ENCODE results near the gene FOXD2.

Gene FOXD2

GRCh38 chr1:47433037-47433421 is 4.8 kb upstream of the FOXD2 start:
- H3K27ac ChIP-seq (ENCODE audit: insufficient read depth, low read depth, low read length, poor library complexity, severe bottlenecking), result no peak overlapping the region
- peaks cover 100% of the 10 kb centered on the region for H3K27me3 ChIP-seq (ENCODE audit: control insufficient read depth, insufficient read depth, low read length, poor library complexity, severe bottlenecking)
- WGBS, 2 experiments, result 8% methylated on average over 17 of the region's 17 CpGs
- H3K36me3 ChIP-seq (ENCODE audit: control insufficient read depth, insufficient read depth, low read length), result no peaks in the 10 kb centered on the region
- H3K4me1 ChIP-seq (ENCODE audit: control insufficient read depth, insufficient read depth, low read length), result peaks cover 31% of the 10 kb centered on the region
- H3K9me3 ChIP-seq (ENCODE audit: control insufficient read depth, low read length), result no peaks in the 10 kb centered on the region
- no peak overlapping the region for H3K4me3 ChIP-seq (ENCODE audit: insufficient read depth, low read depth, low read length)

GRCh38 chr1:47433477-47434050 is 4.3 kb upstream of the FOXD2 start:
- Histone ChIP-seq H3K27me3 (ENCODE audit: control insufficient read depth, insufficient read depth, low read length, poor library complexity, severe bottlenecking) (peaks cover 100% of the 10 kb centered on the region), H3K4me3 (ENCODE audit: insufficient read depth, low read depth, low read length) (no peak overlapping the region), H3K4me1 (ENCODE audit: control insufficient read depth, insufficient read depth, low read length) (peaks cover 31% of the 10 kb centered on the region), H3K36me3 (ENCODE audit: control insufficient read depth, insufficient read depth, low read length) (no peaks in the 10 kb centered on the region), H3K9me3 (ENCODE audit: control insufficient read depth, low read length) (no peaks in the 10 kb centered on the region), H3K27ac (ENCODE audit: insufficient read depth, low read depth, low read length, poor library complexity, severe bottlenecking) (no peak overlapping the region)
- 4 to 5% methylated on average over 30 of the region's 30 CpGs for WGBS, 2 experiments

- Histone ChIP-seq H3K36me3 (ENCODE audit: control insufficient read depth, insufficient read depth, low read length) (no peaks in the 10 kb centered on the region), H3K27me3 (ENCODE audit: control insufficient read depth, insufficient read depth, low read length, poor library complexity, severe bottlenecking) (peaks cover 100% of the 10 kb centered on the region), H3K4me3 (ENCODE audit: insufficient read depth, low read depth, low read length) (no peak overlapping the region), H3K4me1 (ENCODE audit: control insufficient read depth, insufficient read depth, low read length) (peaks cover 31% of the 10 kb centered on the region), H3K9me3 (ENCODE audit: control insufficient read depth, low read length) (no peaks in the 10 kb centered on the region), H3K27ac (ENCODE audit: insufficient read depth, low read depth, low read length, poor library complexity, severe bottlenecking) (no peak overlapping the region)
- WGBS, 2 experiments, result 1 to 2% methylated on average over 51 of the region's 51 CpGs
These were observed 3.6 kb upstream of the FOXD2 start for GRCh38 chr1:47434051-47434842.

GRCh38 chr1:47435506-47436303 is 2.1 kb upstream of the FOXD2 start:
- no peaks in the 10 kb centered on the region for H3K36me3 ChIP-seq (ENCODE audit: control insufficient read depth, insufficient read depth, low read length)
- peaks cover 31% of the 10 kb centered on the region for H3K4me1 ChIP-seq (ENCODE audit: control insufficient read depth, insufficient read depth, low read length)
- H3K27ac ChIP-seq (ENCODE audit: insufficient read depth, low read depth, low read length, poor library complexity, severe bottlenecking), result no peak overlapping the region
- no peak overlapping the region for H3K4me3 ChIP-seq (ENCODE audit: insufficient read depth, low read depth, low read length)
- 37 to 43% methylated on average over 6 of the region's 6 CpGs for WGBS, 2 experiments
- peaks cover 100% of the 10 kb centered on the region for H3K27me3 ChIP-seq (ENCODE audit: control insufficient read depth, insufficient read depth, low read length, poor library complexity, severe bottlenecking)
- no peaks in the 10 kb centered on the region for H3K9me3 ChIP-seq (ENCODE audit: control insufficient read depth, low read length)

- WGBS, 2 experiments, result 4% methylated on average over 23 of the region's 23 CpGs
- H3K27me3 ChIP-seq (ENCODE audit: control insufficient read depth, insufficient read depth, low read length, poor library complexity, severe bottlenecking), result peaks cover 100% of the 10 kb centered on the region
These were observed 1.4 kb upstream of the FOXD2 start for GRCh38 chr1:47436304-47436978.

GRCh38 chr1:47436979-47437446 is 831 bp upstream of the FOXD2 start:
- H3K27me3 ChIP-seq (ENCODE audit: control insufficient read depth, insufficient read depth, low read length, poor library complexity, severe bottlenecking), result peaks cover 100% of the 10 kb centered on the region
- no peaks in the 10 kb centered on the region for H3K36me3 ChIP-seq (ENCODE audit: control insufficient read depth, insufficient read depth, low read length)
- H3K9me3 ChIP-seq (ENCODE audit: control insufficient read depth, low read length), result no peaks in the 10 kb centered on the region
- H3K4me1 ChIP-seq (ENCODE audit: control insufficient read depth, insufficient read depth, low read length), result peaks cover 27% of the 10 kb centered on the region
- H3K4me3 ChIP-seq (ENCODE audit: insufficient read depth, low read depth, low read length), result peak overlapping the region; percentile 50
- 1% methylated on average over 46 of the region's 46 CpGs for WGBS, 2 experiments
- H3K27ac ChIP-seq (ENCODE audit: insufficient read depth, low read depth, low read length, poor library complexity, severe bottlenecking), result no peak overlapping the region

More at GRCh38 chr1:47436304-47436978, 1.4 kb upstream of the FOXD2 start:
- H3K4me3 ChIP-seq (ENCODE audit: insufficient read depth, low read depth, low read length), result peak overlapping the region; percentile 50
- no peak overlapping the region for H3K27ac ChIP-seq (ENCODE audit: insufficient read depth, low read depth, low read length, poor library complexity, severe bottlenecking)
- peaks cover 29% of the 10 kb centered on the region for H3K4me1 ChIP-seq (ENCODE audit: control insufficient read depth, insufficient read depth, low read length)
- no peaks in the 10 kb centered on the region for H3K9me3 ChIP-seq (ENCODE audit: control insufficient read depth, low read length)
- no peaks in the 10 kb centered on the region for H3K36me3 ChIP-seq (ENCODE audit: control insufficient read depth, insufficient read depth, low read length)

- Histone ChIP-seq H3K36me3 (ENCODE audit: control insufficient read depth, insufficient read depth, low read length) (no peaks in the 10 kb centered on the region), H3K9me3 (ENCODE audit: control insufficient read depth, low read length) (no peaks in the 10 kb centered on the region), H3K4me1 (ENCODE audit: control insufficient read depth, insufficient read depth, low read length) (peaks cover 20% of the 10 kb centered on the region), H3K4me3 (ENCODE audit: insufficient read depth, low read depth, low read length) (peak overlapping the region; percentile 50), H3K27me3 (ENCODE audit: control insufficient read depth, insufficient read depth, low read length, poor library complexity, severe bottlenecking) (peaks cover 100% of the 10 kb centered on the region), H3K27ac (ENCODE audit: insufficient read depth, low read depth, low read length, poor library complexity, severe bottlenecking) (no peak overlapping the region)
- 2% methylated on average over 117 of the region's 117 CpGs for WGBS, 2 experiments
These were observed 547 bp downstream of the FOXD2 start for GRCh38 chr1:47438165-47439016.

- Histone ChIP-seq H3K4me3 (ENCODE audit: insufficient read depth, low read depth, low read length) (no peak overlapping the region), H3K4me1 (ENCODE audit: control insufficient read depth, insufficient read depth, low read length) (peaks cover 18% of the 10 kb centered on the region), H3K36me3 (ENCODE audit: control insufficient read depth, insufficient read depth, low read length) (no peaks in the 10 kb centered on the region), H3K9me3 (ENCODE audit: control insufficient read depth, low read length) (no peaks in the 10 kb centered on the region), H3K27ac (ENCODE audit: insufficient read depth, low read depth, low read length, poor library complexity, severe bottlenecking) (no peak overlapping the region), H3K27me3 (ENCODE audit: control insufficient read depth, insufficient read depth, low read length, poor library complexity, severe bottlenecking) (peaks cover 100% of the 10 kb centered on the region)
- 2 to 3% methylated on average over 86 of the region's 86 CpGs for WGBS, 2 experiments
These were observed 1.4 kb downstream of the FOXD2 start for GRCh38 chr1:47439017-47439818.

Data from ectodermal cell (in vitro differentiated cells).